ENCODE measurements around the gene CPNE1. TPM values are rescaled to one million over a fixed set of nuclear protein-coding genes. Genes with fewer than 3 reads are reported as not detected.
A peak's percentile ranks its signal among the peaks of the same experiment; 100 is the strongest.

Gene CPNE1
- total RNA-seq, 4 donors from 2014 or later, result 37.3 to 60.7 (median 50.1) TPM

DNA sequence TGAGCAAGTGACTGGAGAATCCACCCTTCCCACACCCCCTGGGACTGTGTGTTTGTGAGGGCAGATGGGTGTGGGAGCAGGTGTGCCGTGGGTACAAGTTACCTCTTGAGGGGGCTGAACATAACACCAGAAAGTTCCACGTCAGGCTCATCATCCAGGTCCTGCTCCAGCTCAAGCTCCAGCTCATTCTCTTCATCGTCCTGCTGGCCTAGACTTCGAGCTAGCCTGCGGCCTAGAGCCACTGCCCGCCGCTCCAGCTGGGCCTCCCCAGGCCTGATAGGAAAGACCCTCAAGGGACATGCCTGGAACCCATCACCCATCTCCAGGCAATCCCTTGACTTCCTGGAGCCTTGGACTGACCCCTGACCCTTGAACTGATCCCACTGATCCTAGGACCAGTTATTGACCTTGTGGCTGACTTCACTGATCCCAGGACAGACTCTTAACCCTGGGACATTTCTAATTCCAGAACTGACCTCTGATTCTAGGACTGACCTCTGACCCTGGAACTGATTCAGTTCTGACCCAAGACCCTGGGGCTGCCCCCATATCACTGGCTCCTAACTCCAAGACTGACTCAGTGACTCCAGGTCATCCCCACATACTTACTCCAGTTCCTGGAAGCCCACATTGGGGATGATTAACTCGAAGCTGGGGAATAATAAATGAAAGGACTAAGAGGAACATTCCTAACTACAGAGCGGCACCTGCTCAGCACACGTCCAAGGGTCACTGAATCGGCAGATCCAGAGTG, 60.8 kb downstream of the CPNE1 start:
- Histone ChIP-seq H3K9me3 (no peaks in the 10 kb centered on the region), H3K27me3 (peaks cover 4 to 12% (median 11%) of the 10 kb centered on the region in 3 donors), H3K4me1 (peaks cover 6 to 10% of the 10 kb centered on the region in 2 donors), H3K4me3 (no peak overlapping the region), H3K27ac (no peak overlapping the region), H3K36me3 (no peaks in the 10 kb centered on the region)
- in situ Hi-C loops (cut with MboI; ENCODE audit: low sequenced_read_pairs in 4 of 4) (no loop called here), intact Hi-C loops (cut with DNase I; ENCODE audit: low total_unique reads) (loop anchor here (5.0 kb wide), 3 partner anchors 58 to 348 kb away; partner anchors contain the start of genes CPNE1, RBM12, RBM39 and SCAND1)
- DNase-seq (no peak), ATAC-seq (no peak)
- TF ChIP-seq, protein P1, sequence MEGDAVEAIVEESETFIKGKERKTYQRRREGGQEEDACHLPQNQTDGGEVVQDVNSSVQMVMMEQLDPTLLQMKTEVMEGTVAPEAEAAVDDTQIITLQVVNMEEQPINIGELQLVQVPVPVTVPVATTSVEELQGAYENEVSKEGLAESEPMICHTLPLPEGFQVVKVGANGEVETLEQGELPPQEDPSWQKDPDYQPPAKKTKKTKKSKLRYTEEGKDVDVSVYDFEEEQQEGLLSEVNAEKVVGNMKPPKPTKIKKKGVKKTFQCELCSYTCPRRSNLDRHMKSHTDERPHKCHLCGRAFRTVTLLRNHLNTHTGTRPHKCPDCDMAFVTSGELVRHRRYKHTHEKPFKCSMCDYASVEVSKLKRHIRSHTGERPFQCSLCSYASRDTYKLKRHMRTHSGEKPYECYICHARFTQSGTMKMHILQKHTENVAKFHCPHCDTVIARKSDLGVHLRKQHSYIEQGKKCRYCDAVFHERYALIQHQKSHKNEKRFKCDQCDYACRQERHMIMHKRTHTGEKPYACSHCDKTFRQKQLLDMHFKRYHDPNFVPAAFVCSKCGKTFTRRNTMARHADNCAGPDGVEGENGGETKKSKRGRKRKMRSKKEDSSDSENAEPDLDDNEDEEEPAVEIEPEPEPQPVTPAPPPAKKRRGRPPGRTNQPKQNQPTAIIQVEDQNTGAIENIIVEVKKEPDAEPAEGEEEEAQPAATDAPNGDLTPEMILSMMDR (IDR thresholded peaks at IDR 0.05 in 4 of 5, conservative IDR thresholded peaks at IDR 0.05 in 1 of 5), result no peak
- TF ChIP-seq POLR2A (IDR thresholded peaks at IDR 0.05), result no peak

DNA sequence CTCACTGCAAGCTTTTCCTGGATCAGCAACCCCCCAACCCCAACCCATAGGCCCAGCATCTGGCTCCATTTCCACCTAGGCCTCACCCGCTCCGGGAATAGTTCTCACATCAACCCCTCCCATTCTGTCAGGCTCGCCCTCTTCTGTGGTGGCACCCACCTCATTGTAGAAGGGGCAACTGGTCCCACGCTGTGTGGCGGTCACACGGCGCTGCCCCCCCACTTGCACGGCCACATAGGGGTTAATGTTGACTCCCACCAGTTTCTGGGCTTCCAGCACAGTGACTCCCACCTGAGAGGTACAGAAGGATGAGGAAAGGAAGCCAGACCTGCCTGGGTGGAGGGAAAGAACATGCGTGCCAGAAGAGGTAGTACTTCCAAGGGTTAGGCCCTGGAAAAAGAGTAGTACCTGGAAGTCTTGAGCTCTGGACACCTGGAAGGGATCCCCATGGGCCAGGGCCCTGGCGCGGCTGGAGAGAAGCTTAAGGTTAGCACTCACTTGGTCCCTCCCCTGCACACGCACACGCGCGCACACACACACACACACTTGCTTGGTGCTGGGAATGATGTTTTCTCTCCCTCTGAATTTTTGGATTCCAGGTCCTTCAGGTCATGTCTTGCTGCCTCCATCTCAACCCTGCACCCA, 61.7 kb downstream of the CPNE1 start:
- Histone ChIP-seq H3K27ac (no peak overlapping the region), H3K4me1 (peaks cover 6 to 10% of the 10 kb centered on the region in 2 donors), H3K36me3 (no peaks in the 10 kb centered on the region), H3K4me3 (no peak overlapping the region), H3K27me3 (peaks cover 4 to 12% (median 11%) of the 10 kb centered on the region in 3 donors), H3K9me3 (no peaks in the 10 kb centered on the region)
- in situ Hi-C loops (cut with MboI; ENCODE audit: low sequenced_read_pairs in 4 of 4), result no loop called here
- no peak for TF ChIP-seq POLR2A (IDR thresholded peaks at IDR 0.05)
- TF ChIP-seq, protein P1 (IDR thresholded peaks at IDR 0.05 in 4 of 5, conservative IDR thresholded peaks at IDR 0.05 in 1 of 5), result no peak
- intact Hi-C loops (cut with DNase I; ENCODE audit: low total_unique reads), result loop anchor here (5.0 kb wide), 3 partner anchors 59 to 349 kb away; partner anchors contain the start of genes CPNE1, RBM12, RBM39 and SCAND1
- DNase-seq (no peak), ATAC-seq (no peak)

GRCh38 chr20:35601990-35602389, 62.7 kb downstream of the CPNE1 start:
- peaks cover 4 to 12% (median 11%) of the 10 kb centered on the region in 3 donors for H3K27me3 ChIP-seq
- H3K4me3 ChIP-seq, result peak overlapping the region; percentile 52 to 65 (median 58)
- H3K27ac ChIP-seq, result no peak overlapping the region
- DNase-seq (no peak), ATAC-seq (peak in 1 of 2 donors; percentile 9)
- H3K36me3 ChIP-seq, result no peaks in the 10 kb centered on the region
- intact Hi-C loops (cut with DNase I; ENCODE audit: low total_unique reads) (loop anchor here (1.0 to 5.0 kb wide), 5 partner anchors 60 to 350 kb away; partner anchors contain the start of genes CPNE1, NFS1, RBM12 and RBM39), in situ Hi-C loops (cut with MboI; ENCODE audit: low sequenced_read_pairs in 4 of 4) (no loop called here)
- TF ChIP-seq, protein P1 (IDR thresholded peaks at IDR 0.05 in 4 of 5, conservative IDR thresholded peaks at IDR 0.05 in 1 of 5), result no peak
- TF ChIP-seq POLR2A (IDR thresholded peaks at IDR 0.05), result no peak
- H3K9me3 ChIP-seq, result no peaks in the 10 kb centered on the region
- peaks cover 6 to 10% of the 10 kb centered on the region in 2 donors for H3K4me1 ChIP-seq

DNA sequence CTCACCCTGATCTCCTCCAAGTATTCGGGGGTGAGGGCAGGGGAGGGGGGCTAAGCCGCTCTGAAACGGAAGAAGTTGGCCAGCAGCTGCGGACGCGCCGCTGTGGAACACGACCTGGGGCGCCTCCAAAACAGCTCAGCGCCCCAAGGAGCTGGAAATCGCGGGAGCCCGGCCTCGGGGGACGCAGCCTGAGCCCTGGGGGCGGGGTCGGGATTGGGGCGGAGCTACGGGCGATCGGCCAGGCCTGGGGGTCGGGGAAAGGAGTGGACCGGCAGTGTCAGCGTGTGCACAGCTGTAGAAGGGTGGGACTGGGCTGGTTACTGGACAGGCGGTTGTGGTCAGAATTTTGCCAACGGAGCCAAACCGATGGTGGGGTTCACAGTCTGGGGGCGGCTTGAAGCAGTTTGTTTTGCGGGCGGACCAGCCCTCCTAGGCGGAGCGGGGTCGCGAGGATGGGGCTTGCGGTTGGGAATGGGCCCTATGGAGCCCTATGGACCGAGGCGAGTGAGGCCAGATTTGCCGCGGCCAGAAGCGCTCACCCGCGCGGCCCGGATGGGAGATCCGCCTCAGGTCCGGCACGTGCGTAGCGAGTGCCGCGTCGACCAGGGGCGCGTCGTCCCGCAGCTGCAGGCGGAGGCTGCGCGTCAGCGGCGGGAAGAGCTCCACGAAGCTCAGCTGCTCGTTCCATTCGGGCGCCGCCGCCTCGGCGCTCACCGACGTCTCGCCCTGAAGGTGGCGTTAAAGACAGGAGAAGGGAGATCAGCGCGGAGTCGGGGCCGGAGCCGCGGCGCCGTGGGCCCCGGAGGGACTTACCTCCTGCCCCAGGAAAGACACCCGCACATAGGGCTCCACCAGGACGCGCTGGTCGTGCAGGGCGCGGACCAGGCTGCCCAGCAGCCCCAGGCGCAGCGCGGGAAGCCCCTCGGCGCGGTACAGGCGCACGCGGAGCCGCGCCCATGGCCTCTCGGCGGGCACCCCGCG, 63.4 kb downstream of the CPNE1 start:
- in situ Hi-C loops (cut with MboI; ENCODE audit: low sequenced_read_pairs in 4 of 4), result no loop called here
- peak; percentile 64 to 72 for DNase-seq
- Histone ChIP-seq H3K4me3 (peak overlapping the region; percentile 52 to 65 (median 58)), H3K36me3 (no peaks in the 10 kb centered on the region), H3K4me1 (peaks cover 6 to 10% of the 10 kb centered on the region in 2 donors), H3K9me3 (no peaks in the 10 kb centered on the region), H3K27me3 (peaks cover 4 to 12% (median 11%) of the 10 kb centered on the region in 3 donors), H3K27ac (peak overlapping the region in 1 of 4 donors; percentile 15)
- intact Hi-C loops (cut with DNase I; ENCODE audit: low total_unique reads), result loop anchor here (1.0 to 5.0 kb wide), 5 partner anchors 61 to 351 kb away; partner anchors contain the start of genes CPNE1, NFS1, RBM12 and RBM39
- peak; percentile 89 to 92 for ATAC-seq
- TF ChIP-seq, protein P1 (IDR thresholded peaks at IDR 0.05 in 4 of 5, conservative IDR thresholded peaks at IDR 0.05 in 1 of 5), result peak in 4 of 5 experiments; percentile 39 to 68 (median 52)
- TF ChIP-seq POLR2A (IDR thresholded peaks at IDR 0.05), result no peak
